Colonic mucosa (tissue), 4 donors: ENCODE data around the gene ZFAND3. TPM values are rescaled to one million over a fixed set of nuclear protein-coding genes. Genes with fewer than 3 reads are reported as not detected.

Source experiments
- DNase-seq: peaks from one replicate; pipeline ENCODE4 v3.0.0-alpha.2; 2020
- H3K27ac ChIP-seq: fragments of 200-600 bp; one replicate; pipeline ENCODE4 v1.8.0; 2021
- H3K27me3 ChIP-seq: fragments of 200-600 bp; one replicate; pipeline ENCODE4 v1.8.0; 2021
- H3K36me3 ChIP-seq: fragments of 200-600 bp; one replicate; pipeline ENCODE4 v1.8.0; 2021
- H3K4me1 ChIP-seq: fragments of 200-600 bp; one replicate; pipeline ENCODE4 v1.8.0; 2021; ENCODE audit warnings: mild to moderate bottlenecking
- H3K4me3 ChIP-seq: fragments of 200-600 bp; one replicate; pipeline ENCODE4 v1.8.0; 2021
- H3K9ac ChIP-seq, 2 donors: one replicate each; pipeline ENCODE4 v1.7.0; 2013; ENCODE audit warnings: control low read depth in 2 of 2, low read depth in 2 of 2, low read length in 2 of 2
- H3K9me3 ChIP-seq: fragments of 200-600 bp; one replicate; pipeline ENCODE4 v1.8.0; 2021
- CTCF ChIP-seq: fragments of 200-600 bp; IDR thresholded peaks from one replicate; pipeline ENCODE4 v1.8.0; 2022; ENCODE audit warnings: antibody characterized with exemption, mild to moderate bottlenecking
- intact Hi-C: fragments of 100-400 bp; cut with DNase I; formaldehyde crosslinking; loops from one replicate; pipeline ENCODE4 v1.14.1; 2022
- total RNA-seq, 2 donors: library from RNA; stranded (reverse); fragmentation: NEBNext Ultra II Directional in 1 of 2; extraction: Animal tissue kit (Norgen Biotek cat#: 25700) in 1 of 2; gene quantifications; one replicate each; pipeline ENCODE4 v1.2.1, GENCODE V29; 2021
- donor health status: healthy.
- donor health status: DM: no; HTN: no; CAD: no.
- donor health status: DM: no; HTN: no; CAD: no.

ZFAND3 gene
- total RNA-seq, 2 donors from 2014 or later: 42.0 to 96.8 TPM

- no peaks in the 10 kb centered on the region for H3K4me1 ChIP-seq
- no peak overlapping the region for H3K27ac ChIP-seq
- no peak overlapping the region for H3K9ac ChIP-seq
- DNase-seq: no peak
- no peaks in the 10 kb centered on the region for H3K9me3 ChIP-seq
- no peak for TF ChIP-seq CTCF
- no peaks in the 10 kb centered on the region for H3K36me3 ChIP-seq
- intact Hi-C loops: no loop called here
- H3K4me3 ChIP-seq: no peak overlapping the region
- H3K27me3 ChIP-seq: no peaks in the 10 kb centered on the region
Measured at GRCh38 chr6:37866590-37867507, 47.3 kb downstream of the ZFAND3 start.

- Histone ChIP-seq H3K27me3 (no peaks in the 10 kb centered on the region), H3K27ac (no peak overlapping the region), H3K4me3 (no peak overlapping the region), H3K9ac (no peak overlapping the region), H3K9me3 (no peaks in the 10 kb centered on the region), H3K4me1 (no peaks in the 10 kb centered on the region), H3K36me3 (no peaks in the 10 kb centered on the region)
- intact Hi-C loops: no loop called here
- no peak for TF ChIP-seq CTCF
- DNase-seq: no peak
Measured at GRCh38 chr6:37867756-37868446, 48.4 kb downstream of the ZFAND3 start.

DNA sequence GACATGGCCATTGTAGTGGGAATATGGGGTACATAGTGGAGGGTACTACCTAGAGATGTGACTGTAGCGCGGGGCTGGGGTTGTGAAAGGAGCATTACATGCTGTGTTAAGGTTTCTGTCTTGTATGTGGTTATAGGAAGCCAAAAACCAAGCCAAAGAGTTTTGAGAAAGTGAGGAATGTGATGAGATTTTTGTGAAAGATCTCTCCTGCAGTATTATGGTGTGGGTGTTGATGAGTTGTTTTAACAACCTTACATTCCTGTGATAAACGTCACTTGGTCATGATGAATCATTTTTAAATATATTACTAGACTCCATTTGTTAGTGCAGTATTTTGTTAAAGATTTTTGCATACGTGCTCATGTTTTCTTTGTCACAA lies 48.9 kb downstream of the ZFAND3 start:
- no peaks in the 10 kb centered on the region for H3K4me1 ChIP-seq
- no peak overlapping the region for H3K4me3 ChIP-seq
- no peak for DNase-seq
- H3K9me3 ChIP-seq: no peaks in the 10 kb centered on the region
- H3K9ac ChIP-seq: no peak overlapping the region
- H3K27me3 ChIP-seq: no peaks in the 10 kb centered on the region
- intact Hi-C loops: no loop called here
- no peak for TF ChIP-seq CTCF
- H3K27ac ChIP-seq: no peak overlapping the region
- no peaks in the 10 kb centered on the region for H3K36me3 ChIP-seq

DNA sequence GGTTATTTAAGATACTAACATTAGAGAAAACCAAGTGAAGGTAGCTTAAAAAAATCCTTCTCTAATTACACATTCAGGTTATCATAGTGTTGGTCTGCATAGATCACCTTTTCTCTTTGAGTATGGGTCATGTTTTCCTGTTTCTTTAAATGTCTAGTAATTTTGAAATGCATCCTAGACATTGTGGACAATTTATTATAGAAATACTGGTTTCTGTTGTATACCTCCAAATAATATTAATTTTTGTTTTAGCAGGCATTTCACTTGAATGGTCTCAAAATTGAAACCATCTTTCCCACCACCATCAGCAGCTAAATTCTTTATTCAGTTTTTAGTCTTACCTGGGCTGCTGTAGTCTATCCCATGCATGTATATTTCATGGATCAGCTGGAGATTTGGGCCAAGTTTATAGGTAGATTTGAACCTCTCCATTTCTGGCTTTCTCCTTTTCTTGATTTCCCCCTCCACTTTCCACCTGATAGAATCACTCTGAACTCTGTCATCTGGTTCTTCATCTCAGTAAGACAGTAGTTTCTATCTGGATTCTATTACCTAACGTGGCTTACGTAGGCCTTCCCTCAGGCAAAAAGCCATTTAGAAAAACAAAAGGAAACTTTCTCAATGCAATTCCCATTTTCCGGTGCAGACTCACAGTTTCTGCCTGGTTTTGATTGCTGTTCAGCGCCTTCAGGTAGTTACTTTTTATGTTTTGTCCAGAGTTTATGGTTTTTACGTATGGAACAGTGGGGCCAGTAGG lies 52.3 kb downstream of the ZFAND3 start:
- Histone ChIP-seq H3K9me3 (no peaks in the 10 kb centered on the region), H3K4me3 (no peak overlapping the region), H3K4me1 (no peaks in the 10 kb centered on the region), H3K9ac (no peak overlapping the region), H3K27me3 (no peaks in the 10 kb centered on the region), H3K36me3 (no peaks in the 10 kb centered on the region), H3K27ac (no peak overlapping the region)
- no peak for TF ChIP-seq CTCF
- DNase-seq: no peak
- intact Hi-C loops: no loop called here

DNA sequence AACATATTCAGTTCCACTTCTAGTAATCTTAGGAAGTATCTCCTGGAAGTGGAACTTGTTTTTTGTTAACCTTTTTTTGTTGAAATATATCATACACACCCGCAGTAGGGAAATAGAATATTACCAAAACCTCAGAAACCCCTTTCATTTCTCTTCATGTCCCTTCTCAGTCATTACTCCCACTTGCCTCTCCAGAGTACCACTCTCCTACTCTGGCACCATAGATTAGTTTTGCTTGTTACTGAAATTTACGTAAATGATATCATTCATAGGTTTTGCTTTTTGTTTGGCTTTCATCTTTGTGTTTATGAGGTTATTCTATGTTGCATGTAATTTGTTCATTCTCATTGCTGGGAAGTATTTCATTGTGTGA lies 52.8 kb downstream of the ZFAND3 start:
- H3K36me3 ChIP-seq: no peaks in the 10 kb centered on the region
- no peaks in the 10 kb centered on the region for H3K9me3 ChIP-seq
- H3K4me1 ChIP-seq: no peaks in the 10 kb centered on the region
- intact Hi-C loops: no loop called here
- no peaks in the 10 kb centered on the region for H3K27me3 ChIP-seq
- no peak for TF ChIP-seq CTCF
- no peak overlapping the region for H3K27ac ChIP-seq
- H3K9ac ChIP-seq: no peak overlapping the region
- DNase-seq: no peak
- no peak overlapping the region for H3K4me3 ChIP-seq
